Neutrophil (primary cell): ENCODE data around the gene CCL27.

Source experiments
- H3K27ac ChIP-seq: fragments of 200-600 bp; sonication (generic); 2 replicates; pipeline ENCODE4 v1.5.1; 2016; ENCODE audit warnings: mild to moderate bottlenecking, moderate library complexity
- H3K27me3 ChIP-seq: fragments of 200-600 bp; sonication (generic); 2 replicates; pipeline ENCODE4 v1.6.0; 2016; ENCODE audit warnings: mild to moderate bottlenecking
- H3K36me3 ChIP-seq: fragments of 200-600 bp; sonication (generic); 2 replicates; pipeline ENCODE4 v1.5.1; 2017
- H3K4me1 ChIP-seq, 2 experiments: fragments of 200-600 bp in 1 of 2; sonication (generic) in 1 of 2; 1 replicate in 1 of 2; 2 replicates in 1 of 2; pipeline versions ENCODE4 v1.5.1 to v1.6.1; 2013 to 2016; ENCODE audit warnings: low read depth in 1 of 2, low read length in 1 of 2, mild to moderate bottlenecking in 1 of 2, moderate library complexity in 1 of 2; ENCODE audit not compliant: control insufficient read depth in 1 of 2, insufficient read depth in 1 of 2
- H3K4me3 ChIP-seq, 2 experiments: fragments of 200-600 bp in 1 of 2; sonication (generic) in 1 of 2; 1 replicate in 1 of 2; 2 replicates in 1 of 2; pipeline ENCODE4 v1.5.1; 2013 to 2016; ENCODE audit warnings: low read depth in 1 of 2, low read length in 1 of 2, mild to moderate bottlenecking in 1 of 2, moderate library complexity in 1 of 2
- H3K9me3 ChIP-seq: fragments of 200-600 bp; sonication (generic); 2 replicates; pipeline ENCODE4 v1.5.1; 2016
- CTCF ChIP-seq: fragments of 200-600 bp; sonication (generic); IDR thresholded peaks from 2 replicates; pipeline ENCODE4 v1.5.1; 2016; ENCODE audit warnings: antibody characterized with exemption

CCL27 gene

GRCh38 chr9:34675048-34675714, 12.7 kb upstream of the CCL27 start:
- H3K27me3 ChIP-seq: no peaks in the 10 kb centered on the region
- TF ChIP-seq CTCF: no peak
- H3K4me1 ChIP-seq: no peaks in the 10 kb centered on the region
- H3K4me3 ChIP-seq: no peak overlapping the region
- no peaks in the 10 kb centered on the region for H3K36me3 ChIP-seq
- H3K27ac ChIP-seq: no peak overlapping the region
- H3K9me3 ChIP-seq: no peaks in the 10 kb centered on the region

GRCh38 chr9:34674440-34674839, 12.0 kb upstream of the CCL27 start:
- Histone ChIP-seq H3K36me3 (peaks cover 5% of the 10 kb centered on the region), H3K27me3 (no peaks in the 10 kb centered on the region), H3K4me1 (no peaks in the 10 kb centered on the region)

GRCh38 chr9:34671307-34671706, 8.8 kb upstream of the CCL27 start:
- Histone ChIP-seq H3K27ac (no peak overlapping the region), H3K4me3 (no peak overlapping the region), H3K36me3 (peaks cover 8% of the 10 kb centered on the region), H3K9me3 (no peaks in the 10 kb centered on the region), H3K27me3 (no peaks in the 10 kb centered on the region), H3K4me1 (peaks cover 0 to 2% of the 10 kb centered on the region in 2 experiments)
- TF ChIP-seq CTCF: no peak

More at GRCh38 chr9:34674440-34674839, 12.0 kb upstream of the CCL27 start:
- Histone ChIP-seq H3K4me3 (no peak overlapping the region), H3K27ac (no peak overlapping the region), H3K9me3 (no peaks in the 10 kb centered on the region)
- TF ChIP-seq CTCF: no peak

- Histone ChIP-seq H3K4me3 (no peak overlapping the region), H3K9me3 (no peaks in the 10 kb centered on the region), H3K27ac (no peak overlapping the region), H3K36me3 (peaks cover 8% of the 10 kb centered on the region), H3K4me1 (peaks cover 5 to 7% of the 10 kb centered on the region in 2 experiments), H3K27me3 (no peaks in the 10 kb centered on the region)
- TF ChIP-seq CTCF: no peak
Observed at GRCh38 chr9:34669809-34670562, 7.5 kb upstream of the CCL27 start.

- Histone ChIP-seq H3K27me3 (no peaks in the 10 kb centered on the region), H3K4me3 (peak overlapping the region; percentile 88 to 91), H3K4me1 (peaks cover 13 to 14% of the 10 kb centered on the region in 2 experiments), H3K27ac (peak overlapping the region; percentile 99), H3K36me3 (peaks cover 8% of the 10 kb centered on the region), H3K9me3 (no peaks in the 10 kb centered on the region)
- peak; percentile 45 for TF ChIP-seq CTCF
Observed at GRCh38 chr9:34665381-34666250, 3.2 kb upstream of the CCL27 start.
